ENCODE results near the gene AIP.

The AIP gene

DNA sequence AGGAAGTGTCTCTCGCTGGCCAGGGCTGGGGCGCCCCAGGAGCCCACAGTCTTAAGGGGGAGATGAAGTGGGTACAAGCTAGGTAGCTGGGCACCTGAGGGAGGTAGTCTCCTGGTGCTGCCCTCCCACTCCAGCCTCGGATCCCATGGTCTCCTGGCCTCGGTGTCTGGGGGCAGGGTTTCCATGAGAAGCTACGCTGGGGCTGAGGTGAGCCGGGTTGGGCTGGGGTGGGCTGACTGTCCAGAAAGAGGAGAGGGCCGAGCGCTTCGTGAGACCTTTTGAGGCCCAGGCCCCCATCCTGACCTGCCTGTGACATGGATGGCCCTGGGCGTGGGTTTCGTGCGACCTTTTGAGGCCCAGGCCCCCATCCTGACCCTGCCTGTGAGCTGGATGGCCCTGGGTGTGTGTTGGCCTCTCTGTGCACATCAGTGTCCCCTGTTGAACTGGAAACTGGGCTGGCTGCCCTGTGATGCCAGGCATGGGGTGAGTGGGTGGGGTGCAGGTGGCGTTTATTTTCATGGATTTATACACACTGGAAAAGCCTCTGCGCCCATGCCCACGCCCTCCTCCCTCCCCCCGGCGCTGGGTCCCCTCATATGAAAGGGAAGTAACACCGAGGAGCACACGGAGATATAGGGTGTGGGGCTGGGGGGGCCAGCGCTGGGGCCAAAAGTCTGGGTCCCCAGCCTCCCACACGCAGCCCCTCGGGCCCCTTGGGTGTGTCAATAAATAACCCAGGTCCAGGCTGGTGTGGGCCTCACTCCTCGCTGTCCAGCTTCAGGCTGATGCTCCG, 8.6 kb downstream of the AIP start:
- TF ChIP-seq, protein P1, sequence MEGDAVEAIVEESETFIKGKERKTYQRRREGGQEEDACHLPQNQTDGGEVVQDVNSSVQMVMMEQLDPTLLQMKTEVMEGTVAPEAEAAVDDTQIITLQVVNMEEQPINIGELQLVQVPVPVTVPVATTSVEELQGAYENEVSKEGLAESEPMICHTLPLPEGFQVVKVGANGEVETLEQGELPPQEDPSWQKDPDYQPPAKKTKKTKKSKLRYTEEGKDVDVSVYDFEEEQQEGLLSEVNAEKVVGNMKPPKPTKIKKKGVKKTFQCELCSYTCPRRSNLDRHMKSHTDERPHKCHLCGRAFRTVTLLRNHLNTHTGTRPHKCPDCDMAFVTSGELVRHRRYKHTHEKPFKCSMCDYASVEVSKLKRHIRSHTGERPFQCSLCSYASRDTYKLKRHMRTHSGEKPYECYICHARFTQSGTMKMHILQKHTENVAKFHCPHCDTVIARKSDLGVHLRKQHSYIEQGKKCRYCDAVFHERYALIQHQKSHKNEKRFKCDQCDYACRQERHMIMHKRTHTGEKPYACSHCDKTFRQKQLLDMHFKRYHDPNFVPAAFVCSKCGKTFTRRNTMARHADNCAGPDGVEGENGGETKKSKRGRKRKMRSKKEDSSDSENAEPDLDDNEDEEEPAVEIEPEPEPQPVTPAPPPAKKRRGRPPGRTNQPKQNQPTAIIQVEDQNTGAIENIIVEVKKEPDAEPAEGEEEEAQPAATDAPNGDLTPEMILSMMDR (IDR thresholded peaks at IDR 0.05; ENCODE audit: insufficient read depth, low read depth, low read length, missing control alignments) = no peak
- no peak overlapping the region for H3K4me3 ChIP-seq (ENCODE audit: low read length)

DNA sequence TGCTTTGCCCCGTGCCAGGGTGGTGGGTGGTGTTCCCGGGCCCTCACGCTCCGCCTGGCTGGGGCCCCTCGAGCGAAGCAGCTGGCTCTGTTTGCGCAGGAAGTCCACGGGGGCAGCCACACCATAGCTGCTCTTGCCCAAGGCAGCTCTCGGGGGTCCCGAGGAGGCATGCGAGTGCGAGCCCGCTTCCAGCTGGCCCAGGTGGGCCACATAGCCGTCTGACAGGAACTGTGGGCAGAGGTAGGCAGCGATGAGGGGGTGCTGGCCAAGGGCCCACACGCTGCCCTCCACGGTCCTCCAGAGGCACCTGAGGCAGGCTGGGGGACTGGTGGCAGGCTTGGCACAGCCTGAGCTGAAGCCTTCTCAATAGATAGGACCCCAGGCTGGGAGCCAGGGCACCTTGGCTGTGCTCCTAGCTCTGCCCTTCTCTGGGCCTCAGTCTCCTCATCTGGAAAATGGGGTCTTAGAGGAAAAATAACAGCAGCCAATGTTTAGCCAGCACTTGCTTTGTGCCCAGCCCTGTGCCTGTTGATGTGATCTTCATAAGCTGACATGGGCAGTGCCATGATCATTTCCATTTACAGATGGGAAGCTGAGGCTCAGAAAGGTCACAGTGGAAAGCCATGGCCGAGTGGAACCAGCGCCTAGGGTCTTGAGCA, 9.4 kb downstream of the AIP start:
- TF ChIP-seq, protein P1 (IDR thresholded peaks at IDR 0.05; ENCODE audit: insufficient read depth, low read depth, low read length, missing control alignments) = no peak
- no peak for DNase-seq (ENCODE audit: low read depth)
- no peak overlapping the region for H3K4me3 ChIP-seq (ENCODE audit: low read length)

More for the DNA sequence above, 8.6 kb downstream of the AIP start:
- DNase-seq (ENCODE audit: low read depth) = no peak

DNA sequence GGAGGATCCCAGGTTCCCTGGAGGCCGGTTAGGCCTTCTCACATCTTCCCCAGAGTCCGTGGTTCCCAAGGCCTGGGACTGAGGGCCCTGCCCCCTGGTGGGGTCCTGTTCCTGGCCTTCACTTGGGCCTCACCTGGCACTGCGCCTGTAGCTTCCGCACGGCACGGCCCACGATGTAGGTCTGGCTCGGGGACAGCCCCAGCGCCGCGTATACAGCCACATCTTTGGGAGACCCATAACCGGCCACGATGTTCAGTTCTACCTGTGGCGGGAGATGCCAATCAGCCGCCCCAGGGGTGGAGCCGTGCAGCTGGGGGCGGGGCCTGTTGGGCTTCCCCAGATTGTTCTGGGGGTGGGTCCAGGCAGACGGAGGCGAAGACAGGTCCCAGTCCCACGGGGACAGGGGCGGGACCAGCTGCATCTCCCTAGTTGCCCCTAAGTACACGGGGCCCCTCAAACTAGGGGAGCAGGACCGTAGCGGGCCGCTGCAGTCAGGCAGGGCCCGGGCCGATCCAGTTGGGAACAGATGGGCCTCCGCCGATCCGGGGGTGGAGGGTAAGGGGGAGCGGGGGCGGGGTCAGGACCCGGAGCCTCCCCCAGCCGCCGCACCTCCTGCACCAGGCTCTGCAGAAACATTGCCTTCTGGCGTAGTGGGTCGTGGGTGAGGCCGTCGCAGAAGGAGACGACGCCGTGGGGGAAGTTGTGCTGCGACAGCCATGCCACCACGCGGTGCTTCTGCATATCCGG, 10.1 kb downstream of the AIP start:
- no peak overlapping the region for H3K4me3 ChIP-seq (ENCODE audit: low read length)
- TF ChIP-seq, protein P1 (IDR thresholded peaks at IDR 0.05; ENCODE audit: insufficient read depth, low read depth, low read length, missing control alignments) = no peak
- no peak for DNase-seq (ENCODE audit: low read depth)

DNA sequence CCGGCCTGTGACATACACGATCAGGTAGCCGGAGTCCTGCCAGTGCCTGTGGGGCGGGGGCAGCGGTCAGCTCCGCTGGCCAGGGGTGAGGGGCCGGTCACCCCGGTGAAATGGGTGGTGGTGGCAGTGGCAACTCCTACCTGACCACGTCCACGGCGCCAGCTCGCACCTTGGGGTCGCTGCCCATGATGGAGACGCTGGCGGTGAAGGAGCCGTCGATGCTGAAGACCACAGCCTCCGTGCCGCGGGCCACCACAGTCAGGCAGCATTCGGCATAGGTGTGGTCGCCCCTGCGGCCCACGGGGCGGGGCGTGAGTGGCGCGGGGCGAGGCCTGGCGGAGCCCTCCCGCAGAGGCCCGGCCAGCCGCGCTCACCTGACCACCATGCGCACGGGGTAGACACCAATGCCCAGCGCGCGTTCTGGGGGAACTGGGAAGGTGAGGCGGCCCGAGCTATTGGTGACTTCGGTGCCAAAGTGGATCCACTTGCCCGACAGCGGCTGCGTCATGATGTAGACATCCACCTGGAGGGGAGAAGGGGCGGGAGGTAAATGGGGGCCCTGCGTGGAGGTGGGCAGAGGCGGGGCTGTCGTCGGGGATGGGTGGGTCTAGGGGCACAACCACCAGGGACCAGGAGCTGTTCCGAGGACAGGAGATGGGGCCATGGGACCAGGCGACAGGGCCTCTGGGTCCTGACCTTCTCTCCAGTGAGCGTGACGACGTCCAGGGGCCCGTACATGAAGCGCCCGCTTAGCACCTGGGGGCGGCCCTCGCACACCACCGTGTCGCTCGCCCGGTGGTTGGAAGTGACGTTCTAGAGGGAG, 10.9 kb downstream of the AIP start:
- H3K4me3 ChIP-seq (ENCODE audit: low read length) = no peak overlapping the region
- DNase-seq (ENCODE audit: low read depth) = no peak
- TF ChIP-seq, protein P1 (IDR thresholded peaks at IDR 0.05; ENCODE audit: insufficient read depth, low read depth, low read length, missing control alignments) = no peak

DNA sequence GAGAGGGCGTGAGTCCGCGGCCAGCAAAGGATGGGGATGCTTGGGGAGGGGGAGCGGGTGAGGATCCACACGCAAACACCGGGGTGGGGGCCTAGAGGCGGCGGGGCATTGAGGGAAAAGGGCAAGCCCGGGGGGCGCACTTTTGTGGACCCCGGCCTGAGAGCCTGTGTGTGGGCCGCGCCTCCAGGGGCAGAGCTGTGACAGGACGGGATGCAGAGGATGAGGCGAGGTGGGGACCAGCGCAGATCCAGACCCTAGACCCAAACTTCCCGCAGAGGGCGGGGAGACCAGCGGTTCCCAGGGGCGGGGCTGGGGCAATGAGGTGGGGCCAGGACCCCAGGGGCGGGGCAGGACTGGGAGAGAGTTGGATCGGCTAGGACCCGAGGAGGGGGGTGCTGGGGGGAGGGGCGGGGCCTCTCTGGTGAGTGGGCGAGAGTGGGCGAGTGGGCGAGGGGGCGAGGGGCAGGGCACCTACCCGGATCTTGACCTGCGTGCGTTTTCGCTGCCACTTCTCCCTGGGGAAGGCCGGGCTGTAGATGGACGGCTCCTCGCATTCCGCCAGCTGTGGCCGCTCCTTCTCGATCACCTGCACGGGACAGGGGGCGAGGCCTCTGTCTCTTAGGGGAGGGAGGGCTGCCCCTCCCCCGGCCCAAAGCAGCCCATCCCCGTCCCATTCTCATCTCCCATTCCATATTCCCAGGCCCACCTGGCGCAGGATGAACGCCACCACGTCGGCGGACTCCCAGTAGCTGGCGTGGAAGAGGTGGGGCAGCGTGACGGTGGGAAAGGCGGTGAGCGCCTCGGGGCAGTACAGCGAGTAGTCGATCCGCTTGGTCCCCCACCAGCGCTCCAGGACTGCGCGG, 11.8 kb downstream of the AIP start:
- TF ChIP-seq, protein P1 (IDR thresholded peaks at IDR 0.05; ENCODE audit: insufficient read depth, low read depth, low read length, missing control alignments) = no peak
- DNase-seq (ENCODE audit: low read depth) = no peak
- no peak overlapping the region for H3K4me3 ChIP-seq (ENCODE audit: low read length)

Measured in epithelial cell of esophagus (primary cell).